Endothelial cell (in vitro differentiated cells): ENCODE results near the gene AGTPBP1. TPM values are rescaled to one million over a fixed set of nuclear protein-coding genes. Genes with fewer than 3 reads are reported as not detected.

Experiments
- DNase-seq: peaks from one replicate; pipeline ENCODE4 v3.0.0; 2021; ENCODE audit warnings: low spot score
- H3K27ac Mint-ChIP-seq: one replicate; pipeline ENCODE4 v1.8.0; 2021; ENCODE audit warnings: mixed read lengths, inconsistent platforms; ENCODE audit not compliant: unreplicated experiment
- H3K27me3 Mint-ChIP-seq: one replicate; pipeline ENCODE4 v1.8.0; 2021; ENCODE audit warnings: mild to moderate bottlenecking, moderate library complexity, mixed read lengths, inconsistent platforms; ENCODE audit not compliant: unreplicated experiment
- H3K36me3 Mint-ChIP-seq: one replicate; pipeline ENCODE4 v1.8.0; 2021; ENCODE audit warnings: mild to moderate bottlenecking, low read depth, mixed read lengths, inconsistent platforms; ENCODE audit not compliant: unreplicated experiment
- H3K4me1 Mint-ChIP-seq: one replicate; pipeline ENCODE4 v1.8.0; 2021; ENCODE audit warnings: mild to moderate bottlenecking, mixed read lengths, inconsistent platforms; ENCODE audit not compliant: unreplicated experiment
- H3K4me3 Mint-ChIP-seq: one replicate; pipeline ENCODE4 v1.8.0; 2021; ENCODE audit warnings: mild to moderate bottlenecking, mixed read lengths, inconsistent platforms; ENCODE audit not compliant: unreplicated experiment
- H3K9me3 Mint-ChIP-seq: one replicate; pipeline ENCODE4 v1.8.0; 2021; ENCODE audit warnings: mixed read lengths, inconsistent platforms; ENCODE audit not compliant: unreplicated experiment
- CTCF ChIP-seq: fragments of 200-600 bp; sonication (generic); IDR thresholded peaks from one replicate; pipeline ENCODE4 v1.5.0; 2021; ENCODE audit warnings: antibody characterized with exemption; ENCODE audit not compliant: unreplicated experiment
- total RNA-seq: library from RNA; stranded (reverse); fragmentation: NEBNext Ultra II Directional; extraction: Animal tissue kit (Norgen Biotek cat#: 25700); gene quantifications from one replicate; pipeline ENCODE4 v1.2.1, GENCODE V29; 2021; ENCODE audit not compliant: unreplicated experiment

The AGTPBP1 gene
- total RNA-seq, 1 donor from 2014 or later: 48.9 TPM

GRCh38 chr9:85543196-85543595, 198.6 kb downstream of the AGTPBP1 start:
- Mint-ChIP-seq H3K36me3 (no peaks in the 10 kb centered on the region), H3K9me3 (no peaks in the 10 kb centered on the region), H3K4me3 (no peak overlapping the region), H3K27ac (no peak overlapping the region), H3K27me3 (no peaks in the 10 kb centered on the region), H3K4me1 (peaks cover 2% of the 10 kb centered on the region)
- no peak for TF ChIP-seq CTCF
- DNase-seq: no peak

GRCh38 chr9:85541876-85542275, 199.9 kb downstream of the AGTPBP1 start:
- peaks cover 2% of the 10 kb centered on the region for H3K4me1 Mint-ChIP-seq
- no peak for DNase-seq
- H3K4me3 Mint-ChIP-seq: no peak overlapping the region
- H3K36me3 Mint-ChIP-seq: no peaks in the 10 kb centered on the region
- H3K9me3 Mint-ChIP-seq: no peaks in the 10 kb centered on the region
- TF ChIP-seq CTCF: no peak
- no peak overlapping the region for H3K27ac Mint-ChIP-seq
- H3K27me3 Mint-ChIP-seq: no peaks in the 10 kb centered on the region

GRCh38 chr9:85536514-85536913, 205.2 kb downstream of the AGTPBP1 start:
- DNase-seq: no peak
- H3K27ac Mint-ChIP-seq: no peak overlapping the region
- no peak overlapping the region for H3K4me3 Mint-ChIP-seq
- H3K27me3 Mint-ChIP-seq: no peaks in the 10 kb centered on the region
- no peak for TF ChIP-seq CTCF
- peaks cover 5% of the 10 kb centered on the region for H3K4me1 Mint-ChIP-seq
- no peaks in the 10 kb centered on the region for H3K9me3 Mint-ChIP-seq
- H3K36me3 Mint-ChIP-seq: peaks cover 4% of the 10 kb centered on the region

GRCh38 chr9:85536076-85536475, 205.7 kb downstream of the AGTPBP1 start:
- no peak for TF ChIP-seq CTCF
- H3K27ac Mint-ChIP-seq: no peak overlapping the region
- H3K4me1 Mint-ChIP-seq: peaks cover 5% of the 10 kb centered on the region
- no peaks in the 10 kb centered on the region for H3K27me3 Mint-ChIP-seq
- H3K9me3 Mint-ChIP-seq: no peaks in the 10 kb centered on the region
- DNase-seq: no peak
- peaks cover 4% of the 10 kb centered on the region for H3K36me3 Mint-ChIP-seq
- no peak overlapping the region for H3K4me3 Mint-ChIP-seq

GRCh38 chr9:85534340-85534739, 207.4 kb downstream of the AGTPBP1 start:
- H3K27me3 Mint-ChIP-seq: no peaks in the 10 kb centered on the region
- peaks cover 5% of the 10 kb centered on the region for H3K4me1 Mint-ChIP-seq
- no peak overlapping the region for H3K4me3 Mint-ChIP-seq
- no peak for DNase-seq
- no peaks in the 10 kb centered on the region for H3K9me3 Mint-ChIP-seq
- no peak for TF ChIP-seq CTCF
- peaks cover 4% of the 10 kb centered on the region for H3K36me3 Mint-ChIP-seq
- H3K27ac Mint-ChIP-seq: no peak overlapping the region
